Measurements from ENCODE around the gene CANT1.

Gene CANT1

DNA sequence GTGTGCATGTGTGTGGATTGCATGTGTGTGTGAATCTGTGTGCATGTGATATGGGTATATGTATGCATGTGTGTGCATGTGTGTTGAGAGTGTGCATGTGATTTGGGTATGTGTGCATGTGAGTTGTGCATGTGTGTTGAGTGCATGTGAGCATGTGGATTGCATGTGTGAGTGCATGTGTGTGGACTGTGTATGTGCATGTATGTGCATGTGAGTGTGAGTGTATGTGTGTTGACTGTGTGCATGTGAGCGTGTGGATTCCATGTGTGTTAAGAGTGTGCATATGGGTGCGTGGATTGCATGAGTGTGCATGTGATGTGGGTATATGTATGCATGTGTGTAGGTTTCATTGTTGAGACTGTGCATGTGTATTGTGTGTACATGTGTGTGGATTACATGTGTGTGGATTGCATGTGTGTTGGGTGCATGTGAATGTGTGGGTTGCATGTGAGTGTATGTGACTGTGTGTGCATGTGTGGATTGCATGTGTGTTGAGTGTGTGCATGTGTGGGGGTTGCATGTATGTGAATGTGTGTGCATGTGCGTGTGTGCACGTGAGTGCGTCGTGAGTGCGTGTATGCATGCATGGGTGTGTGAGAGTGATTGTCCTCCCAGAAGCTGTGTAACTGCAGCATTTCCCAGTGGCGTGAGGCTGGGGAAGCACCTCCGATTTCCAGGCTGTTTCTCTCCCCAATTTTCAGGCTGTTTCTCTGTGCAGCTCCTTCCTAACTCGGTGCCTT, 33.8 kb upstream of the CANT1 start:
- DNase-seq (ENCODE audit: low spot score), result no peak
- Histone ChIP-seq H3K27me3 (ENCODE audit: insufficient read depth, poor library complexity, severe bottlenecking) (no peaks in the 10 kb centered on the region), H3K9me3 (ENCODE audit: severe bottlenecking) (no peaks in the 10 kb centered on the region), H3K4me1 (ENCODE audit: insufficient read depth, poor library complexity, severe bottlenecking) (peaks cover 9% of the 10 kb centered on the region), H3K27ac (ENCODE audit: poor library complexity, severe bottlenecking) (no peak overlapping the region), H3K4me3 (ENCODE audit: severe bottlenecking) (no peak overlapping the region), H3K36me3 (ENCODE audit: low read depth) (no peaks in the 10 kb centered on the region)
- TF ChIP-seq, protein P1, sequence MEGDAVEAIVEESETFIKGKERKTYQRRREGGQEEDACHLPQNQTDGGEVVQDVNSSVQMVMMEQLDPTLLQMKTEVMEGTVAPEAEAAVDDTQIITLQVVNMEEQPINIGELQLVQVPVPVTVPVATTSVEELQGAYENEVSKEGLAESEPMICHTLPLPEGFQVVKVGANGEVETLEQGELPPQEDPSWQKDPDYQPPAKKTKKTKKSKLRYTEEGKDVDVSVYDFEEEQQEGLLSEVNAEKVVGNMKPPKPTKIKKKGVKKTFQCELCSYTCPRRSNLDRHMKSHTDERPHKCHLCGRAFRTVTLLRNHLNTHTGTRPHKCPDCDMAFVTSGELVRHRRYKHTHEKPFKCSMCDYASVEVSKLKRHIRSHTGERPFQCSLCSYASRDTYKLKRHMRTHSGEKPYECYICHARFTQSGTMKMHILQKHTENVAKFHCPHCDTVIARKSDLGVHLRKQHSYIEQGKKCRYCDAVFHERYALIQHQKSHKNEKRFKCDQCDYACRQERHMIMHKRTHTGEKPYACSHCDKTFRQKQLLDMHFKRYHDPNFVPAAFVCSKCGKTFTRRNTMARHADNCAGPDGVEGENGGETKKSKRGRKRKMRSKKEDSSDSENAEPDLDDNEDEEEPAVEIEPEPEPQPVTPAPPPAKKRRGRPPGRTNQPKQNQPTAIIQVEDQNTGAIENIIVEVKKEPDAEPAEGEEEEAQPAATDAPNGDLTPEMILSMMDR (IDR thresholded peaks at IDR 0.05; ENCODE audit: poor library complexity, severe bottlenecking), result no peak
- no peak for ATAC-seq (ENCODE audit: low read depth)

DNA sequence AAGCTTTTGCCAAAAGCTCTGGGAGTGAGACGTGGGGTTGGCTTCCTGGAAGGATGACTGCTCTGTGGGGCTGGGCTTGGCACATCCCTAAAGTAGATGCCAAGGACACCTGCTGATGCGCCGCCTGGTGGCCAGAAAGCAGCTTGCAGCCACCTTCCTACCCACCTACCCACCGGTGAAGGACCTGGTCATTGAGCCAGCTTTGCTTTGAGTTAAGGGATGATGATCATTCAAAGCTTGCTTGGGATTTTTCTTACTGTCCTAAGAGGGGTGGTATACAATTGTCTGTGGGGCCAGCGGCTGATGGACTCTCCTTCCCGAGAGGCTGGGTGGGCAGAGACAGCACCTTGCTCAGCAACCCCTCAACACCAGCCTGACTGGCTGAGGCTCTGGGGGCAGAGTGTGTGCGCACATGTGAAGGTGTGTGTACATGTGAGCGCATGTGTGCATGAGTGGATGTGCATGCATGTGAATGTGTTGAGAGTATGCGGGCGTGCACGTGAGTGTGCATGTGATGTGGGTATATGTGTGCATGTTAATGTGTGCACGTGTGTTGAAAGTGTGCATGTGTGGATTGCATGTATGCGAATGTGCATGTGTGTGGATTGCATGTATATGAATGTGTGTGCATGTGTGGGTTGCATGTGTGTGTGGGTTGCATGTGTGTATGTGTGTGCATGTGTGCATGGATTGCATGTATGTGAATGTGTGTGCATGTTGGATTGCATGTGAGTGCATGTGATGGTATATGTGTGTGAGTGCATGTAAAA, 33.0 kb upstream of the CANT1 start:
- Histone ChIP-seq H3K36me3 (ENCODE audit: low read depth) (no peaks in the 10 kb centered on the region), H3K9me3 (ENCODE audit: severe bottlenecking) (no peaks in the 10 kb centered on the region), H3K4me3 (ENCODE audit: severe bottlenecking) (no peak overlapping the region), H3K4me1 (ENCODE audit: insufficient read depth, poor library complexity, severe bottlenecking) (peaks cover 16% of the 10 kb centered on the region), H3K27ac (ENCODE audit: poor library complexity, severe bottlenecking) (no peak overlapping the region), H3K27me3 (ENCODE audit: insufficient read depth, poor library complexity, severe bottlenecking) (no peaks in the 10 kb centered on the region)
- ATAC-seq (ENCODE audit: low read depth) (peak; percentile 64), DNase-seq (ENCODE audit: low spot score) (no peak)
- TF ChIP-seq, protein P1 (IDR thresholded peaks at IDR 0.05; ENCODE audit: poor library complexity, severe bottlenecking), result peak; percentile 89

DNA sequence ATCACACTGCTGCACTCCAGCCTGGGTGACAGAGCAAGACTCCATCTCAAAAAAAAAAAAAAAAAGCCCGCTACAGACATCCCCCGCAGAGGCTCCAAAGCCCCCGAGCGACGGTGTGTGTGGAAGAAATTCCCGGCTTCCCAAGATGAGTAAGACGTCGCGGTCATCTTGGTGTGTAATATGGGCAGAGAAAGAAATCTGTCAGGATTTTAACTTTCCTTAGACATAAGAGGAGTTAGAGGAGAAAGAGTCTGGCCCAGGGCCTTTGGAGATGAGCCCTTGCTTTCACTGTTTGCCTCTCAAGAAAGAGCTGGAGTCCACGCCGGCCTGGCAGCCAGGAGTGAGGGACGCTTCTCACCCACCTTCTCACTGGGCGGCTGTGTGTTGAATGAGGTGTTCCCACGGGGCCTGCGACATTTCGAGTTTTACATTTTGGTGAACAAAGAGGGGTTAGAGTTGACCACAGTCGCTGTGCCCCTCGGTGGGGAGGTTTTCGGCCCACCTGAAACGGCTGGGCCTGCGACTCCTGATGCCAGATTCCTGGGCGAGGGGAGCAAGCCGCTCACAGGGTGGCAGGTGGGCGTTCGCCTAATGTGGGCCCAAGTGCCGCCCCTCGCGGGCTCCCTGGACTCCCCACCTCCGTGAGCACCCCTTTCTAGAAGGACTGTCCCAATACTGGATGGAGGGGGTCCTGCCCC, 32.3 kb upstream of the CANT1 start:
- Histone ChIP-seq H3K36me3 (ENCODE audit: low read depth) (no peaks in the 10 kb centered on the region), H3K9me3 (ENCODE audit: severe bottlenecking) (no peaks in the 10 kb centered on the region), H3K4me3 (ENCODE audit: severe bottlenecking) (no peak overlapping the region), H3K4me1 (ENCODE audit: insufficient read depth, poor library complexity, severe bottlenecking) (peaks cover 22% of the 10 kb centered on the region), H3K27me3 (ENCODE audit: insufficient read depth, poor library complexity, severe bottlenecking) (no peaks in the 10 kb centered on the region), H3K27ac (ENCODE audit: poor library complexity, severe bottlenecking) (no peak overlapping the region)
- ATAC-seq (ENCODE audit: low read depth), result no peak
- TF ChIP-seq, protein P1 (IDR thresholded peaks at IDR 0.05; ENCODE audit: poor library complexity, severe bottlenecking), result no peak
- DNase-seq (ENCODE audit: low spot score), result no peak

DNA sequence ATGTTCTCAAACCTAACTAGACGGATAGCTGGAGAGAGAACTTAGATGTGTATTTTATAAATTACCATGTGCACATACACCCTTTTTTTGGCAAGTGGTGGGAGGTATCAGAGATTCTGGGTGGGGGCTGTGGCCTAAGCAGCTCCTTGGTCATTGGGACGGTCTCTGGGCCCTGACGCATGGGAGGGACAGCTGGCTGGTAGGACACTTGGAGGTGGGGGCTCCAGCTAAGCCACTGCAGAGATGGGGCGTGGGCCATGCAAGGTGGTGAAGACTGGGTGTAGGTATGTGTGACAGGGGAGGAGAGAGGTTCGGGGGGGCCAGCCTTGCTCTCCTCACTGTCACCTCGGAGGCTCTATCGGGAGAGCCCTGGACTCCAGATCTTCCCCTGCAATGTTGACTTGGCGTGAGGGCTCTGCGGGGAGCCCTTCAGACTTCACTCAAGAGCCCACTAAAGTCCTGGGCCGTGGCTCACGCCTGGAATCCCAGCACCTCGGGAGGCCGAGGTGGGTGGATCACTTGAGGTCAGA, 31.5 kb upstream of the CANT1 start:
- DNase-seq (ENCODE audit: low spot score) (no peak), ATAC-seq (ENCODE audit: low read depth) (no peak)
- Histone ChIP-seq H3K4me3 (ENCODE audit: severe bottlenecking) (no peak overlapping the region), H3K36me3 (ENCODE audit: low read depth) (no peaks in the 10 kb centered on the region), H3K9me3 (ENCODE audit: severe bottlenecking) (no peaks in the 10 kb centered on the region), H3K27me3 (ENCODE audit: insufficient read depth, poor library complexity, severe bottlenecking) (no peaks in the 10 kb centered on the region), H3K4me1 (ENCODE audit: insufficient read depth, poor library complexity, severe bottlenecking) (peaks cover 30% of the 10 kb centered on the region), H3K27ac (ENCODE audit: poor library complexity, severe bottlenecking) (no peak overlapping the region)
- TF ChIP-seq, protein P1 (IDR thresholded peaks at IDR 0.05; ENCODE audit: poor library complexity, severe bottlenecking), result no peak
